ENCODE data around the gene DLG2. TPM values are rescaled to one million over a fixed set of nuclear protein-coding genes. Genes with fewer than 3 reads are reported as not detected.

Gene DLG2
- total and polyA plus RNA-seq, 3 experiments from 2014 or later: 0.81 to 1.5 (median 1.3) TPM

- Histone ChIP-seq H3K27me3 (ENCODE audit: insufficient read depth, low read length, poor library complexity, severe bottlenecking) (no peaks in the 10 kb centered on the region), H3K4me1 (ENCODE audit: insufficient read depth, low read length) (no peaks in the 10 kb centered on the region), H3K4me3 (ENCODE audit: low read length) (no peak overlapping the region), H3K36me3 (ENCODE audit: insufficient read depth, low read length) (no peaks in the 10 kb centered on the region), H3K27ac (ENCODE audit: low read depth, low read length) (no peak overlapping the region), H3K9me3 (ENCODE audit: low read length) (peaks cover 4% of the 10 kb centered on the region)
- Mint-ChIP-seq H3K27me3 (no peaks in the 10 kb centered on the region), H3K27ac (no peak overlapping the region), H3K9me3 (peaks cover 8 to 38% (median 21%) of the 10 kb centered on the region in 5 donors), H3K4me3 (no peak overlapping the region), H3K4me1 (no peaks in the 10 kb centered on the region), H3K36me3 (no peaks in the 10 kb centered on the region)
- DNase-seq: no peak
- CTCF ChIA-PET: interaction anchor here (0.6 kb wide), 1 partner anchor 460 kb away, joined by 3 read pairs; no protein-coding TSS in a partner anchor
- POLR2A ChIA-PET: no interaction called here
These were observed 740.0 kb downstream of the DLG2 start for GRCh38 chr11:84887055-84887629.

- Histone ChIP-seq H3K9me3 (ENCODE audit: low read length) (peaks cover 4% of the 10 kb centered on the region), H3K4me3 (ENCODE audit: low read length) (no peak overlapping the region), H3K27ac (ENCODE audit: low read depth, low read length) (no peak overlapping the region), H3K27me3 (ENCODE audit: insufficient read depth, low read length, poor library complexity, severe bottlenecking) (no peaks in the 10 kb centered on the region), H3K4me1 (ENCODE audit: insufficient read depth, low read length) (no peaks in the 10 kb centered on the region), H3K36me3 (ENCODE audit: insufficient read depth, low read length) (no peaks in the 10 kb centered on the region)
- CTCF ChIA-PET: no interaction called here
- no peaks in the 10 kb centered on the region for H3K27me3 Mint-ChIP-seq
- peaks cover 10 to 38% (median 24%) of the 10 kb centered on the region in 5 donors for H3K9me3 Mint-ChIP-seq
- H3K36me3 Mint-ChIP-seq: no peaks in the 10 kb centered on the region
- no peak overlapping the region for H3K27ac Mint-ChIP-seq
- H3K4me1 Mint-ChIP-seq: no peaks in the 10 kb centered on the region
- no peak overlapping the region for H3K4me3 Mint-ChIP-seq
- POLR2A ChIA-PET: no interaction called here
- no peak for DNase-seq
These were observed 740.8 kb downstream of the DLG2 start for GRCh38 chr11:84886344-84886743.

- no peaks in the 10 kb centered on the region for H3K27me3 ChIP-seq (ENCODE audit: insufficient read depth, low read length, poor library complexity, severe bottlenecking)
- no peaks in the 10 kb centered on the region for H3K4me1 ChIP-seq (ENCODE audit: insufficient read depth, low read length)
- DNase-seq: no peak
- Mint-ChIP-seq H3K9me3 (peaks cover 13 to 38% (median 27%) of the 10 kb centered on the region in 5 donors), H3K4me3 (no peak overlapping the region), H3K27me3 (no peaks in the 10 kb centered on the region), H3K27ac (no peak overlapping the region), H3K4me1 (no peaks in the 10 kb centered on the region), H3K36me3 (no peaks in the 10 kb centered on the region)
- H3K36me3 ChIP-seq (ENCODE audit: insufficient read depth, low read length): no peaks in the 10 kb centered on the region
- H3K27ac ChIP-seq (ENCODE audit: low read depth, low read length): no peak overlapping the region
- CTCF ChIA-PET: no interaction called here
- POLR2A ChIA-PET: no interaction called here
- peaks cover 4% of the 10 kb centered on the region for H3K9me3 ChIP-seq (ENCODE audit: low read length)
- no peak overlapping the region for H3K4me3 ChIP-seq (ENCODE audit: low read length)
These were observed 742.3 kb downstream of the DLG2 start for GRCh38 chr11:84884836-84885235.

- Mint-ChIP-seq H3K4me1 (no peaks in the 10 kb centered on the region), H3K9me3 (peaks cover 17 to 38% (median 25%) of the 10 kb centered on the region in 5 donors), H3K36me3 (no peaks in the 10 kb centered on the region), H3K4me3 (no peak overlapping the region), H3K27ac (no peak overlapping the region), H3K27me3 (no peaks in the 10 kb centered on the region)
- DNase-seq: no peak
- ChIA-PET POLR2A (no interaction called here), CTCF (no interaction called here)
- Histone ChIP-seq H3K27ac (ENCODE audit: low read depth, low read length) (no peak overlapping the region), H3K4me3 (ENCODE audit: low read length) (no peak overlapping the region), H3K4me1 (ENCODE audit: insufficient read depth, low read length) (no peaks in the 10 kb centered on the region), H3K9me3 (ENCODE audit: low read length) (no peaks in the 10 kb centered on the region), H3K27me3 (ENCODE audit: insufficient read depth, low read length, poor library complexity, severe bottlenecking) (no peaks in the 10 kb centered on the region), H3K36me3 (ENCODE audit: insufficient read depth, low read length) (no peaks in the 10 kb centered on the region)
These were observed 745.1 kb downstream of the DLG2 start for GRCh38 chr11:84882056-84882455.

GRCh38 chr11:84871116-84871515, 756.0 kb downstream of the DLG2 start:
- H3K9me3 ChIP-seq (ENCODE audit: low read length): no peaks in the 10 kb centered on the region
- no peak overlapping the region for H3K4me3 ChIP-seq (ENCODE audit: low read length)
- Mint-ChIP-seq H3K4me3 (no peak overlapping the region), H3K36me3 (no peaks in the 10 kb centered on the region), H3K4me1 (no peaks in the 10 kb centered on the region), H3K27me3 (no peaks in the 10 kb centered on the region), H3K27ac (no peak overlapping the region), H3K9me3 (peaks cover 14 to 47% (median 20%) of the 10 kb centered on the region in 5 donors)
- no peak overlapping the region for H3K27ac ChIP-seq (ENCODE audit: low read depth, low read length)
- DNase-seq: no peak
- POLR2A ChIA-PET: no interaction called here
- H3K4me1 ChIP-seq (ENCODE audit: insufficient read depth, low read length): no peaks in the 10 kb centered on the region
- no peaks in the 10 kb centered on the region for H3K36me3 ChIP-seq (ENCODE audit: insufficient read depth, low read length)
- CTCF ChIA-PET: no interaction called here
- no peaks in the 10 kb centered on the region for H3K27me3 ChIP-seq (ENCODE audit: insufficient read depth, low read length, poor library complexity, severe bottlenecking)

GRCh38 chr11:84870486-84870885, 756.7 kb downstream of the DLG2 start:
- Histone ChIP-seq H3K27me3 (ENCODE audit: insufficient read depth, low read length, poor library complexity, severe bottlenecking) (no peaks in the 10 kb centered on the region), H3K4me3 (ENCODE audit: low read length) (no peak overlapping the region), H3K36me3 (ENCODE audit: insufficient read depth, low read length) (no peaks in the 10 kb centered on the region), H3K27ac (ENCODE audit: low read depth, low read length) (no peak overlapping the region), H3K4me1 (ENCODE audit: insufficient read depth, low read length) (no peaks in the 10 kb centered on the region), H3K9me3 (ENCODE audit: low read length) (no peaks in the 10 kb centered on the region)
- no peaks in the 10 kb centered on the region for H3K4me1 Mint-ChIP-seq
- CTCF ChIA-PET: no interaction called here
- H3K27ac Mint-ChIP-seq: no peak overlapping the region
- no peaks in the 10 kb centered on the region for H3K36me3 Mint-ChIP-seq
- POLR2A ChIA-PET: no interaction called here
- no peak for DNase-seq
- no peak overlapping the region for H3K4me3 Mint-ChIP-seq
- peaks cover 13 to 49% (median 20%) of the 10 kb centered on the region in 5 donors for H3K9me3 Mint-ChIP-seq
- H3K27me3 Mint-ChIP-seq: no peaks in the 10 kb centered on the region

- Mint-ChIP-seq H3K4me3 (no peak overlapping the region), H3K36me3 (no peaks in the 10 kb centered on the region), H3K27ac (no peak overlapping the region), H3K4me1 (no peaks in the 10 kb centered on the region), H3K9me3 (peaks cover 7 to 48% (median 24%) of the 10 kb centered on the region in 5 donors), H3K27me3 (no peaks in the 10 kb centered on the region)
- no peak overlapping the region for H3K27ac ChIP-seq (ENCODE audit: low read depth, low read length)
- no peak overlapping the region for H3K4me3 ChIP-seq (ENCODE audit: low read length)
- H3K9me3 ChIP-seq (ENCODE audit: low read length): no peaks in the 10 kb centered on the region
- no peaks in the 10 kb centered on the region for H3K27me3 ChIP-seq (ENCODE audit: insufficient read depth, low read length, poor library complexity, severe bottlenecking)
- ChIA-PET CTCF (no interaction called here), POLR2A (no interaction called here)
- H3K36me3 ChIP-seq (ENCODE audit: insufficient read depth, low read length): no peaks in the 10 kb centered on the region
- H3K4me1 ChIP-seq (ENCODE audit: insufficient read depth, low read length): no peaks in the 10 kb centered on the region
- DNase-seq: no peak
These were observed 760.2 kb downstream of the DLG2 start for GRCh38 chr11:84866922-84867321.

GRCh38 chr11:84865791-84866535, 761.2 kb downstream of the DLG2 start:
- Mint-ChIP-seq H3K27ac (no peak overlapping the region), H3K9me3 (peaks cover 8 to 48% (median 24%) of the 10 kb centered on the region in 5 donors), H3K27me3 (no peaks in the 10 kb centered on the region), H3K36me3 (no peaks in the 10 kb centered on the region), H3K4me1 (no peaks in the 10 kb centered on the region), H3K4me3 (no peak overlapping the region)
- Histone ChIP-seq H3K27me3 (ENCODE audit: insufficient read depth, low read length, poor library complexity, severe bottlenecking) (no peaks in the 10 kb centered on the region), H3K9me3 (ENCODE audit: low read length) (no peaks in the 10 kb centered on the region), H3K4me1 (ENCODE audit: insufficient read depth, low read length) (no peaks in the 10 kb centered on the region), H3K4me3 (ENCODE audit: low read length) (no peak overlapping the region), H3K36me3 (ENCODE audit: insufficient read depth, low read length) (no peaks in the 10 kb centered on the region), H3K27ac (ENCODE audit: low read depth, low read length) (no peak overlapping the region)
- CTCF ChIA-PET: no interaction called here
- POLR2A ChIA-PET: no interaction called here
- no peak for DNase-seq
